Neuronal stem cell (in vitro differentiated cells): ENCODE data around the gene MYBBP1A.

Source experiments
- DNase-seq: peaks from one replicate; pipeline ENCODE4 v3.0.0-alpha.2; 2013; ENCODE audit warnings: low spot score
- H2AFZ ChIP-seq: one replicate; pipeline ENCODE4 v1.6.1; 2013; ENCODE audit warnings: mild to moderate bottlenecking, low read length, inconsistent platforms
- H2AK5ac ChIP-seq: 2 replicates; pipeline ENCODE4 v1.6.1; 2013; ENCODE audit warnings: low read depth, mild to moderate bottlenecking, inconsistent platforms, low read length, moderate library complexity, mixed read lengths
- H2BK120ac ChIP-seq: 2 replicates; pipeline ENCODE4 v1.6.1; 2013; ENCODE audit warnings: low read depth, mild to moderate bottlenecking, inconsistent platforms, low read length, moderate library complexity, mixed read lengths
- H2BK12ac ChIP-seq: one replicate; pipeline ENCODE4 v1.6.1; 2013; ENCODE audit warnings: low read length, inconsistent platforms
- H2BK15ac ChIP-seq: 2 replicates; pipeline ENCODE4 v1.6.1; 2013; ENCODE audit warnings: mild to moderate bottlenecking, low read length, inconsistent platforms, mixed read lengths
- H2BK5ac ChIP-seq: one replicate; pipeline ENCODE4 v1.6.1; 2013; ENCODE audit warnings: inconsistent platforms, mild to moderate bottlenecking, low read length, moderate library complexity
- H3K14ac ChIP-seq: one replicate; pipeline ENCODE4 v1.6.1; 2013; ENCODE audit warnings: low read length, inconsistent platforms
- H3K18ac ChIP-seq: 2 replicates; pipeline ENCODE4 v1.6.1; 2013; ENCODE audit warnings: low read length, inconsistent platforms
- H3K23ac ChIP-seq: 2 replicates; pipeline ENCODE4 v1.6.1; 2013; ENCODE audit warnings: low read depth, mild to moderate bottlenecking, mixed read lengths, low read length, inconsistent platforms; ENCODE audit not compliant: poor library complexity
- H3K27ac ChIP-seq: replicated peaks from 3 replicates; pipeline ENCODE4 v1.5.1; 2013; ENCODE audit warnings: low read length, inconsistent platforms
- H3K27me3 ChIP-seq, 3 experiments: 2 replicates each; pipeline ENCODE4 v1.6.1; 2013; ENCODE audit warnings: low read length in 3 of 3, mild to moderate bottlenecking in 2 of 3, inconsistent platforms in 1 of 3, low read depth in 1 of 3, mixed read lengths in 1 of 3, moderate library complexity in 1 of 3; ENCODE audit not compliant: control insufficient read depth in 3 of 3, insufficient read depth in 3 of 3
- H3K36me3 ChIP-seq, 2 donors: replicated peaks in 1 of 2; 2 replicates each; pipeline ENCODE4 v1.6.1; 2013; ENCODE audit warnings: low read length in 2 of 2; ENCODE audit not compliant: control insufficient read depth in 2 of 2, insufficient read depth in 2 of 2
- H3K4ac ChIP-seq: 2 replicates; pipeline ENCODE4 v1.6.1; 2013; ENCODE audit warnings: inconsistent platforms, mild to moderate bottlenecking, low read length, moderate library complexity
- H3K4me1 ChIP-seq, 2 donors: 1 replicate in 1 of 2; 2 replicates in 1 of 2; pipeline ENCODE4 v1.6.1; 2013; ENCODE audit warnings: low read length in 2 of 2, low read depth in 1 of 2; ENCODE audit not compliant: control insufficient read depth in 2 of 2, insufficient read depth in 1 of 2
- H3K4me2 ChIP-seq: one replicate; pipeline ENCODE4 v1.6.1; 2013; ENCODE audit warnings: mild to moderate bottlenecking, low read length, inconsistent platforms; ENCODE audit not compliant: insufficient read depth, poor library complexity, severe bottlenecking
- H3K4me3 ChIP-seq, 2 donors: 2 replicates each; pipeline ENCODE4 v1.5.1; 2013; ENCODE audit warnings: low read length in 2 of 2, mild to moderate bottlenecking in 2 of 2, inconsistent platforms in 1 of 2, moderate library complexity in 1 of 2
- H3K79me1 ChIP-seq: one replicate; pipeline ENCODE4 v1.6.1; 2013; ENCODE audit warnings: low read depth, mild to moderate bottlenecking, inconsistent platforms, low read length, moderate library complexity
- H3K9ac ChIP-seq: one replicate; pipeline ENCODE4 v1.6.1; 2013; ENCODE audit warnings: mild to moderate bottlenecking, low read depth, low read length, inconsistent platforms; ENCODE audit not compliant: poor library complexity
- H3K9me3 ChIP-seq, 2 donors: replicated peaks in 1 of 2; 2 replicates each; pipeline versions ENCODE3 to v1.6.1; 2013; ENCODE audit warnings: low read length in 2 of 2, mild to moderate bottlenecking in 2 of 2, inconsistent platforms in 1 of 2, low read depth in 1 of 2, mixed read lengths in 1 of 2, moderate library complexity in 1 of 2; ENCODE audit not compliant: control insufficient read depth in 2 of 2, insufficient read depth in 1 of 2
- H4K8ac ChIP-seq: one replicate; pipeline ENCODE4 v1.6.1; 2013; ENCODE audit warnings: low read depth, mild to moderate bottlenecking, inconsistent platforms, low read length, moderate library complexity
- H4K91ac ChIP-seq: one replicate; pipeline ENCODE4 v1.6.1; 2013; ENCODE audit warnings: low read length, low read depth, mild to moderate bottlenecking, inconsistent platforms; ENCODE audit not compliant: poor library complexity
- WGBS, 2 donors: extraction: QIAGEN DNeasy Blood & Tissue Kit; methylation state at CpG; one replicate each; pipeline ENCODE4 v1.1.7; 2013; ENCODE audit warnings: missing lambda C conversion rate in 2 of 2, mixed read lengths in 1 of 2; ENCODE audit not compliant: insufficient read length in 2 of 2, insufficient replicate concordance in 1 of 2; ENCODE audit errors: extremely low coverage in 2 of 2; 5-methylcytosine and 5-hydroxymethylcytosine counted together

Gene MYBBP1A

DNA sequence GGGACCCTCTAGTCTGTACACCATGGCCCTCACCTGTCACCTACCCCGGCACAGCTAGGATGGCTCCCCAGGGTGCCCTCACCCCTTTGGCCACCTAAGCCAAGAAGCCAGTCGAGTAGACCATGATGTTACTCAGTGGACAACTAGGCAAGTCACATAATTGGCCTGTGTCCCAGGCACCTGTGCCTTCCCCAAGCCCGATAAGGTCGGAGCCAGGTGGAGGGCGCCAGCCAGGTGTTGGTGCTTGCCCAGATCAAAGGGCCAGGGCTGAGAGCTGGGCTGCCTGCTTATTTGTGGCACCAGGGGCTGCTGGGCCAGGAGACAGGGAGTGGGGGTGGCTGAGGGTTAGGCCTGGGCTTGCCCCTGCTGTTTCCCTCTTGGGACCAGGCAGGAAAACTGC is 39.7 kb downstream of the MYBBP1A start:
- Histone ChIP-seq H2BK12ac (peak overlapping the region; percentile 91), H3K4ac (peak overlapping the region; percentile 72), H2BK5ac (peak overlapping the region; percentile 93), H2AK5ac (peak overlapping the region; percentile 98), H4K91ac (no peak overlapping the region), H3K4me2 (no peak overlapping the region), H4K8ac (peak overlapping the region; percentile 54), H3K36me3 (no peaks in the 10 kb centered on the region), H3K9ac (peak overlapping the region; percentile 46), H3K4me1 (peaks cover 24 to 26% of the 10 kb centered on the region in 2 donors), H2BK120ac (peak overlapping the region; percentile 9), H3K27ac (no peak overlapping the region), H3K9me3 (no peaks in the 10 kb centered on the region), H2AFZ (peak overlapping the region; percentile 88), H3K27me3 (peaks cover 0 to 21% (median 0%) of the 10 kb centered on the region in 3 experiments), H2BK15ac (peak overlapping the region; percentile 99), H3K23ac (no peak overlapping the region), H3K4me3 (no peak overlapping the region), H3K18ac (peak overlapping the region; percentile 89), H3K79me1 (no peaks in the 10 kb centered on the region), H3K14ac (peak overlapping the region; percentile 3)
- WGBS, 2 donors, result no CpG with 5 or more reads among the region's 5 CpGs
- DNase-seq, result no peak

DNA sequence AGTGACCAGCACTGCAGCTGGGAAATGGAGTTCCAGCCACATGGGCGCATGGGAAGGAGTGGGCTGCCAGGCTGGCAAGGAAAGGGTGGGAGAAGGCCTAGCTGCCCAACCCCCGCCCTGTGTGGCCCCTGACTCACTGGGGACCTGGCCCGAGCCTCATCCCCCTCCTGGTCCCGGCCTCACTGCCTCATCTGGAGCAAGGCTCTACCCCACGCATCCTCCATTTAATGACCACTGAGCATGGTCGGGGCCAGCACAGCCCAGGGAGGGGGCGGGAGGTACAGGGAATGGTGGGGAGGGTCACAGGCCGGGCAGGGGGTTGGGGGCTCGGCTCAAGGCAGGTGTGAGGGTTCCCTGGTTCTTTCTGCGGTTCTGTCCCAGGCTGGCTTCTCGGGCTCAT is 40.4 kb downstream of the MYBBP1A start:
- Histone ChIP-seq H4K91ac (peak overlapping the region; percentile 22), H2BK120ac (peak overlapping the region; percentile 95), H3K4me3 (peak overlapping the region in 1 of 2 donors; percentile 18), H2BK5ac (peak overlapping the region; percentile 93), H3K79me1 (no peaks in the 10 kb centered on the region), H3K27ac (peak overlapping the region; percentile 35), H2BK12ac (peak overlapping the region; percentile 82), H2BK15ac (peak overlapping the region; percentile 99), H3K9ac (peak overlapping the region; percentile 54), H3K36me3 (no peaks in the 10 kb centered on the region), H2AK5ac (peak overlapping the region; percentile 98), H3K4ac (peak overlapping the region; percentile 95), H3K23ac (peak overlapping the region; percentile 16), H4K8ac (peak overlapping the region; percentile 95), H3K14ac (peak overlapping the region; percentile 78), H2AFZ (peak overlapping the region; percentile 88), H3K9me3 (no peaks in the 10 kb centered on the region), H3K27me3 (peaks cover 0 to 28% (median 0%) of the 10 kb centered on the region in 3 experiments), H3K18ac (peak overlapping the region; percentile 92), H3K4me2 (no peak overlapping the region), H3K4me1 (peaks cover 19 to 22% of the 10 kb centered on the region in 2 donors)
- no CpG with 5 or more reads among the region's 11 CpGs for WGBS, 2 donors
- DNase-seq, result no peak

DNA sequence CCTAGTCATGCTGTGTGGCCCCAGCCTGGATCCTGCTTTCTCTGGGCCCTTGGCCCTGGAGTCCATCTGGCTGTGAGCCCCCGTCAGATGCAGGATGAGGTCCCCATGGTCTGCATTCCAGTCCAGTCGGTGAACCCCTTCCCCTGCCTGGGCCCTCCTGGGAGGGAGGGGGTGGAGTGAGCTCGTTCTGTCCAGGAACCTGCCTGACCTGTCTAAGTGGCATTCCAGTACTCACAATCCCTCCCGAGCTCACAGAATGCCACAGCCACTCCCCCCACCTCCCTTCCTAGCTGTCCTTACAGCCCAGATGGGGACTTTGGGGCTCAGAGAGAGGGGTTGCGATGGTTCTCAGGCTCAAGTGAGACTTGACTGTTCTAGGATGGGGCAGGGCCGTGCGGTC is 41.0 kb downstream of the MYBBP1A start:
- Histone ChIP-seq H2BK120ac (no peak overlapping the region), H3K27me3 (peaks cover 0 to 32% (median 0%) of the 10 kb centered on the region in 3 experiments), H3K4ac (peak overlapping the region; percentile 4), H2BK5ac (peak overlapping the region; percentile 93), H3K27ac (no peak overlapping the region), H3K14ac (peak overlapping the region; percentile 78), H3K79me1 (no peaks in the 10 kb centered on the region), H2AFZ (peak overlapping the region; percentile 88), H3K23ac (peak overlapping the region; percentile 16), H3K9me3 (no peaks in the 10 kb centered on the region), H3K9ac (no peak overlapping the region), H3K18ac (peak overlapping the region; percentile 92), H3K4me2 (no peak overlapping the region), H2BK15ac (no peak overlapping the region), H4K91ac (no peak overlapping the region), H3K4me3 (no peak overlapping the region), H4K8ac (peak overlapping the region; percentile 52), H2AK5ac (peak overlapping the region; percentile 98), H3K4me1 (peaks cover 15 to 19% of the 10 kb centered on the region in 2 donors), H2BK12ac (peak overlapping the region; percentile 82), H3K36me3 (no peaks in the 10 kb centered on the region)
- WGBS, 2 donors, result no CpG with 5 or more reads among the region's 7 CpGs
- DNase-seq, result no peak

DNA sequence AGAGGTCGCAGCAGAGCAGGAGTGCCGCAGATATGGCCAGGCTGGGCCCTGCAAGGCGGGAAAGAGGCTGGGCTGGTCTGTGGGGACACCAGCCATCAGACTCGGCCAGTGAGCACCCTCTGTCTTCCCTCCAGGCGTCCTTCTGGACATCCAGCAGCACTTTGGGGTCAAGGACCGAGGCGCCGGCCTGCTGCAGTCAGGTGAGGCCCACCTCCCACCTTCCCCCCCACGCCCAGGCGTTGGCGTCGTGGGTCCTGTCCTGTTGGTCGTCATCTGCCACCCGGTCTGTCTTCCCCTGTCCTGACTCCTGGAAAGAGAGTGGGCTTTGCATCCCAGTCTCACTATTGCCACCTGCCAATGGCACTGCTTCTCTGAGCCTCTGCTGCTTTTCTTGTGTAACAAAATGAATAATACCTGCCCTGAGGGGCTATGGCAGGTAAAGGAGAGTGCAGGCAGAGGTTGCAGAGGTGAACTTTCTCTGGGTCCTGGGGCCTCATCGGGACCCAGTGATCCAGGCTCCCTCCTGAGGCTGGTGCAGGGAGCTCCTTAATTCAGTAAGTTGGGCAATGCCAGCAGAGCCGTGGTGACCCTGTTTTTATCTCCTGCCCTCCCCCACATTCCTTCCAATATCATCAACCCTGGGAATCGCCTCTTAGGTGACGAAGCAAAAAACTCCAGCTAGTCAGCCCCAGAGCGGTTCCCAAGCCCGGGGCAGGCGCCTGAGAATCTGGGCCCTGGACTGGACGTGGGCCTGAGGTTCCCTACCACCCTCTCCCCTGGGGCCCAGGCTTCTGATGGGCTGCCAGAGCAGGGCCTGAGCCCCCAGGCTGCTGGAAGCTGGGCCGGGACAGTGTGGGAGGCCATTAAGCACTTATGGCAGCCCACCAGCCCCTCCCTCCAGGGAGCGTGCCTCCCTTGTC is 41.8 kb downstream of the MYBBP1A start:
- peak overlapping the region; percentile 77 for H4K91ac ChIP-seq
- DNase-seq, result no peak
- peaks cover 15 to 17% of the 10 kb centered on the region in 2 donors for H3K4me1 ChIP-seq
- H3K36me3 ChIP-seq, result no peaks in the 10 kb centered on the region
- no peak overlapping the region for H3K4me3 ChIP-seq
- H3K27me3 ChIP-seq, result peaks cover 0 to 36% (median 0%) of the 10 kb centered on the region in 3 experiments
- H3K18ac ChIP-seq, result peak overlapping the region; percentile 92
- H2AFZ ChIP-seq, result no peak overlapping the region
- H2AK5ac ChIP-seq, result peak overlapping the region; percentile 98
- H3K79me1 ChIP-seq, result no peaks in the 10 kb centered on the region
- peak overlapping the region; percentile 4 for H3K4ac ChIP-seq
- H2BK5ac ChIP-seq, result peak overlapping the region; percentile 93
- H4K8ac ChIP-seq, result no peak overlapping the region
- no peak overlapping the region for H3K27ac ChIP-seq
- H2BK15ac ChIP-seq, result peak overlapping the region; percentile 69
- WGBS, 2 donors, result no CpG with 5 or more reads among the region's 24 CpGs
- H2BK120ac ChIP-seq, result no peak overlapping the region
- peak overlapping the region; percentile 46 for H2BK12ac ChIP-seq
- H3K9me3 ChIP-seq, result no peaks in the 10 kb centered on the region
- no peak overlapping the region for H3K14ac ChIP-seq
- no peak overlapping the region for H3K9ac ChIP-seq
- no peak overlapping the region for H3K4me2 ChIP-seq
- no peak overlapping the region for H3K23ac ChIP-seq
